Measurements from ENCODE around the gene COLGALT1. TPM values are rescaled to one million over a fixed set of nuclear protein-coding genes. Genes with fewer than 3 reads are reported as not detected.

The COLGALT1 gene
- total and polyA plus RNA-seq, 9 of the 15 experiments (the other 6 are each of a cell fraction or from before 2014, with no cell fraction given): 4.9 to 119 (median 82.6) TPM

DNA sequence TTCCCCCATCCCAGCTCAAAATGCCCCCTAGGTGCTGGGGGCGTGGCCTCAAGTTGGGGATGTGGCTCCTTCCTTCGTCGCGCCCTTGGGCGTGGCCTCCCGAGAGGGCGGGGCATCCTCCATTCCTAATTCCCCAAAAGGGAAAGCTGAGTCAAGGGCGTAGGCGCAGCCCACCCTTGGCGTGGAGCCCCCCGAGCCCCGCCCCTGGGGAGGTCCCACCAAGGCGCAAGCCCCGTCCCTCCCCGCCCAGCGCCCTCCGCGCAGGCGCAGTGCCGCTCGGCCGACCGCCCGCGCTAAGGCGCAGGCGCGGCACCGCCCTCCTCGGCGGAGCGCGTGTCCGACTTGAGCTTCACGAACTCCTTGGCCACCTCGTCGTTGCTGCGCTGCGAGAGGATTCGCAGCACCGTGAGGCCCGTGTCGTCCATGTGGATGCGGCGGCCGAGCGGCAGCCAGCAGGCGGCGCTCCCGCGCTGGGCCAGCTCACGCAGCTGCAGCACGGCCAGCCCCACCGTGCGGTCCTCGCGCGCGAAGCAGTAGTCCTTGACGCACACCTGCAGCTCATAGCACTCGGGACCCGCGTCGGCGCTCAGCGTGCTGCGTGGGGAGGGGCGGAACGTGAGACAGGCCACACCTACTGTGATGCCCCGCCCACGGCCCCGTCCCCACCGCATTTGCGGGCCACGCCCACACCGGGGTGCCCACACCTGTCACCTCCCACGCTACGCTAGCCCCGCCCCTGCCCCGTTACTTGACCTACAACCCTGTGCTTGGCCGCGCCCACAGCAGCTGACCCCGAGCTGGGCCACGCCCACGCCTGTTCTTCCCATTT, 50.5 kb downstream of the COLGALT1 start:
- Histone ChIP-seq H3K9ac (ENCODE audit: insufficient read depth in 1 of 2, low read depth in 2 of 2, low read length in 2 of 2) (peak overlapping the region; percentile 77 to 95), H2AFZ (ENCODE audit: low read depth, low read length) (peak overlapping the region; percentile 89), H3K27me3 (ENCODE audit: control insufficient read depth in 2 of 2, insufficient read depth in 2 of 2, low read length in 2 of 2) (no peaks in the 10 kb centered on the region), H3K4me1 (replicated peaks in 1 of 2; ENCODE audit: control insufficient read depth in 2 of 2, insufficient read depth in 2 of 2, low read length in 2 of 2) (peaks cover 6 to 61% of the 10 kb centered on the region in 2 experiments; a peak in 4 of 5 replicates), H3K9me3 (replicated peaks; ENCODE audit: control insufficient read depth, insufficient read depth, low read depth, low read length) (no peaks in the 10 kb centered on the region), H3K36me3 (ENCODE audit: control insufficient read depth, insufficient read depth, low read length) (no peaks in the 10 kb centered on the region), H4K20me1 (replicated peaks; ENCODE audit: control insufficient read depth, insufficient read depth, low read length) (no peaks in the 10 kb centered on the region), H3K27ac (ENCODE audit: extremely low read depth, low read depth, low read length) (peak overlapping the region; percentile 94), H3K4me2 (ENCODE audit: insufficient read depth, low read length) (peak overlapping the region; percentile 88), H3K4me3 (peak overlapping the region; percentile 43), H3K79me2 (ENCODE audit: control insufficient read depth, insufficient read depth, low read length) (no peaks in the 10 kb centered on the region), H3K9me1 (ENCODE audit: control insufficient read depth, insufficient read depth, low read length) (peaks cover 5% of the 10 kb centered on the region)
- ChIA-PET CTCF (ENCODE audit: low intra/inter-chr PET ratio) (interaction anchor here (0.7 kb wide), 1 partner anchor 71 kb away, joined by 7 read pairs; no protein-coding TSS in a partner anchor), POLR2A (interaction anchor here (0.6 to 1.9 kb wide), 19 partner anchors 13 to 1035 kb away, joined by 3 to 8 read pairs (median 3); partner anchors contain the start of genes CCDC124, JUND, MVB12A and RPL18A)
- peak; percentile 94 for ATAC-seq
- under 1% methylated on average over 60 of the region's 85 CpGs for WGBS (ENCODE audit: insufficient coverage, low coverage, missing lambda C conversion rate)
- TSS peak; percentile 39 for BruUV-seq (replicated peaks)
- FAIRE-seq: peak; percentile 92
- in situ Hi-C loops (cut with MboI) (no loop called here), intact Hi-C loops (cut with micrococcal nuclease) (no loop called here)
- peak; percentile 95 to 98 (median 96) for DNase-seq (ENCODE audit: extremely low read depth in 1 of 4, low spot score in 3 of 4)
- TF ChIP-seq EZH2 (IDR thresholded peaks at IDR 0.05; ENCODE audit: borderline replicate concordance, low read depth, low read length) (no peak), FUS (optimal IDR thresholded peaks at IDR 0.05; ENCODE audit: low read depth, low read length) (peak; percentile 74), BDP1 (IDR thresholded peaks at IDR 0.05; ENCODE audit: insufficient read depth, insufficient read length) (no peak), C11orf30 (IDR thresholded peaks at IDR 0.05; ENCODE audit: low read depth) (peak; percentile 11; the same call in 1 of the 2 replicates), CXXC5 (CRISPR knock-in tag; IDR thresholded peaks at IDR 0.05) (peak; percentile 99), ZHX1 (conservative IDR thresholded peaks at IDR 0.05; ENCODE audit: low read length) (no peak), JUNB (CRISPR knock-in tag; conservative IDR thresholded peaks at IDR 0.05) (no peak), ZNF354B (CRISPR knock-in tag; IDR thresholded peaks at IDR 0.05) (no peak), SMAD1 (IDR thresholded peaks at IDR 0.05; ENCODE audit: low read depth, low read length, partially characterized antibody) (no peak), GATA2 (CRISPR knock-in tag; IDR thresholded peaks at IDR 0.05) (no peak), MYBL2 (IDR thresholded peaks at IDR 0.05; ENCODE audit: low read depth) (no peak), MYBL2 (CRISPR knock-in tag; IDR thresholded peaks at IDR 0.05; ENCODE audit: borderline replicate concordance) (no peak), IRF1 (CRISPR knock-in tag; IDR thresholded peaks at IDR 0.05; ENCODE audit: borderline replicate concordance) (no peak)
- TF ChIP-seq, protein P1, sequence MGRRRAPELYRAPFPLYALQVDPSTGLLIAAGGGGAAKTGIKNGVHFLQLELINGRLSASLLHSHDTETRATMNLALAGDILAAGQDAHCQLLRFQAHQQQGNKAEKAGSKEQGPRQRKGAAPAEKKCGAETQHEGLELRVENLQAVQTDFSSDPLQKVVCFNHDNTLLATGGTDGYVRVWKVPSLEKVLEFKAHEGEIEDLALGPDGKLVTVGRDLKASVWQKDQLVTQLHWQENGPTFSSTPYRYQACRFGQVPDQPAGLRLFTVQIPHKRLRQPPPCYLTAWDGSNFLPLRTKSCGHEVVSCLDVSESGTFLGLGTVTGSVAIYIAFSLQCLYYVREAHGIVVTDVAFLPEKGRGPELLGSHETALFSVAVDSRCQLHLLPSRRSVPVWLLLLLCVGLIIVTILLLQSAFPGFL (CRISPR knock-in tag; IDR thresholded peaks at IDR 0.05): no peak
- TF ChIP-seq, protein P2, sequence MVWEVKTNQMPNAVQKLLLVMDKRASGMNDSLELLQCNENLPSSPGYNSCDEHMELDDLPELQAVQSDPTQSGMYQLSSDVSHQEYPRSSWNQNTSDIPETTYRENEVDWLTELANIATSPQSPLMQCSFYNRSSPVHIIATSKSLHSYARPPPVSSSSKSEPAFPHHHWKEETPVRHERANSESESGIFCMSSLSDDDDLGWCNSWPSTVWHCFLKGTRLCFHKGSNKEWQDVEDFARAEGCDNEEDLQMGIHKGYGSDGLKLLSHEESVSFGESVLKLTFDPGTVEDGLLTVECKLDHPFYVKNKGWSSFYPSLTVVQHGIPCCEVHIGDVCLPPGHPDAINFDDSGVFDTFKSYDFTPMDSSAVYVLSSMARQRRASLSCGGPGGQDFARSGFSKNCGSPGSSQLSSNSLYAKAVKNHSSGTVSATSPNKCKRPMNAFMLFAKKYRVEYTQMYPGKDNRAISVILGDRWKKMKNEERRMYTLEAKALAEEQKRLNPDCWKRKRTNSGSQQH (CRISPR knock-in tag; IDR thresholded peaks at IDR 0.05): no peak

Data from K562 (cell line).